Peyer's patch (tissue), 4 donors: Measurements from ENCODE around the gene L2HGDH.

ENCODE experiments used
- CTCF ChIP-seq, 6 experiments: fragments of 450-650 bp in 4 of 6; fragments of 200-600 bp in 2 of 6; sonication (generic) in 1 of 6; IDR thresholded peaks; one replicate each; pipeline ENCODE4 v1.5.1; 2017 to 2019; ENCODE audit warnings: antibody characterized with exemption in 6 of 6, mild to moderate bottlenecking in 3 of 6, moderate library complexity in 1 of 6
- POLR2A ChIP-seq, 2 donors: fragments of 450-650 bp; IDR thresholded peaks; one replicate each; pipeline ENCODE4 v1.5.1; 2017; ENCODE audit warnings: antibody characterized with exemption in 2 of 2, mild to moderate bottlenecking in 2 of 2, moderate library complexity in 2 of 2

GRCh38 chr14:50354527-50354926 lies 42.5 kb upstream of the L2HGDH start:
- no peak for TF ChIP-seq CTCF (IDR thresholded peaks at IDR 0.05)
- no peak for TF ChIP-seq POLR2A (IDR thresholded peaks at IDR 0.05)
